HEK293 (cell line): ENCODE results near the gene MRPS22.

ENCODE experiments used
- CTCF ChIA-PET: fragments of 350-600 bp; formaldehyde crosslinking; extraction: SDS; loops from one replicate; lab custom pipeline; 2021; ENCODE audit warnings: antibody characterized with exemption; lab: Yijun Ruan, JAX
- POLR2A ChIA-PET: fragments of 300-600 bp; formaldehyde crosslinking; extraction: SDS; loops from one replicate; lab custom pipeline; 2020; ENCODE audit warnings: antibody characterized with exemption, inconsistent platforms; lab: Yijun Ruan, JAX
- H3K27ac ChIP-seq: fragments of 200-500 bp; sonication (Bioruptor generic); 2 replicates; pipeline ENCODE4 v1.5.1; 2014; ENCODE audit warnings: low read depth, low read length, control low read depth, inconsistent platforms; ENCODE audit errors: extremely low read depth
- H3K36me3 ChIP-seq, 2 experiments: fragments of 200-500 bp in 1 of 2; sonication (Bioruptor generic) in 1 of 2; 1 replicate in 1 of 2; 2 replicates in 1 of 2; pipeline ENCODE4 v1.5.1; 2014 to 2017; ENCODE audit warnings: inconsistent platforms in 2 of 2, low read length in 2 of 2; ENCODE audit not compliant: control insufficient read depth in 2 of 2, insufficient read depth in 1 of 2
- H3K4me1 ChIP-seq: fragments of 200-500 bp; sonication (Bioruptor generic); 2 replicates; pipeline ENCODE4 v1.5.1; 2014; ENCODE audit warnings: mild to moderate bottlenecking, low read length, inconsistent platforms; ENCODE audit not compliant: control insufficient read depth, insufficient read depth
- H3K4me3 ChIP-seq: 2 replicates; pipeline ENCODE4 v1.5.1; 2011; ENCODE audit warnings: low read depth, mild to moderate bottlenecking, control low read depth, low read length, moderate library complexity
- H3K9me3 ChIP-seq: fragments of 200-500 bp; sonication (Bioruptor generic); 2 replicates; pipeline ENCODE4 v1.5.1; 2014; ENCODE audit warnings: low read depth, low read length, inconsistent platforms; ENCODE audit not compliant: control insufficient read depth, insufficient read depth
- BCL11B ChIP-seq: fragments of 450-650 bp; formaldehyde crosslinking; IDR thresholded peaks from 2 replicates; pipeline ENCODE4 v1.5.1; 2016; ENCODE audit warnings: low read depth, missing biosample characterization, missing genetic modification characterization
- CTCF ChIP-seq: fragments of 450-650 bp; formaldehyde crosslinking; IDR thresholded peaks from 2 replicates; pipeline ENCODE4 v1.5.1; 2016; ENCODE audit warnings: missing biosample characterization, missing genetic modification characterization
- KLF16 ChIP-seq: fragments of 450-650 bp; formaldehyde crosslinking; IDR thresholded peaks from 2 replicates; pipeline ENCODE4 v1.5.1; 2017; ENCODE audit warnings: missing biosample characterization, missing genetic modification characterization
- MEIS1 ChIP-seq: sonication (generic); formaldehyde crosslinking; IDR thresholded peaks from 2 replicates; pipeline ENCODE4 v1.8.1; 2022; ENCODE audit warnings: missing genetic modification reagents, mild to moderate bottlenecking, borderline replicate concordance
- SETDB1 ChIP-seq: IDR thresholded peaks from one replicate; pipeline ENCODE4 v1.6.1; 2017; ENCODE audit warnings: mild to moderate bottlenecking, low read length, moderate library complexity, mixed read lengths; ENCODE audit not compliant: insufficient read length
- SP3 ChIP-seq: fragments of 450-650 bp; formaldehyde crosslinking; IDR thresholded peaks from 2 replicates; pipeline ENCODE4 v1.5.1; 2016; ENCODE audit warnings: missing biosample characterization, missing genetic modification characterization
- SP7 ChIP-seq: fragments of 450-650 bp; formaldehyde crosslinking; IDR thresholded peaks from 2 replicates; pipeline ENCODE4 v1.5.1; 2016; ENCODE audit warnings: missing biosample characterization, missing genetic modification characterization
- TRIM28 ChIP-seq: IDR thresholded peaks from 2 replicates; pipeline ENCODE4 v1.6.1; 2011; ENCODE audit warnings: low read length, control low read depth, borderline replicate concordance
- ZBTB44 ChIP-seq: fragments of 450-650 bp; IDR thresholded peaks from 2 replicates; pipeline ENCODE4 v1.5.1; 2018; ENCODE audit warnings: missing biosample characterization, mild to moderate bottlenecking, missing genetic modification characterization
- ZBTB7A ChIP-seq: fragments of 450-650 bp; formaldehyde crosslinking; IDR thresholded peaks from 2 replicates; pipeline ENCODE4 v1.5.1; 2016; ENCODE audit warnings: low read depth, missing biosample characterization, missing genetic modification characterization
- ZFP69B ChIP-seq: fragments of 450-650 bp; formaldehyde crosslinking; IDR thresholded peaks from 2 replicates; pipeline ENCODE4 v1.5.1; 2016; ENCODE audit warnings: missing biosample characterization, missing genetic modification characterization
- ZNF23 ChIP-seq: fragments of 450-650 bp; formaldehyde crosslinking; IDR thresholded peaks from 2 replicates; pipeline ENCODE4 v1.5.1; 2016; ENCODE audit warnings: missing biosample characterization, missing genetic modification characterization, borderline replicate concordance
- ZNF280C ChIP-seq: fragments of 450-650 bp; formaldehyde crosslinking; IDR thresholded peaks from 2 replicates; pipeline ENCODE4 v1.5.1; 2016; ENCODE audit warnings: missing biosample characterization, missing genetic modification characterization
- ZNF416 ChIP-seq: fragments of 450-650 bp; formaldehyde crosslinking; IDR thresholded peaks from 2 replicates; pipeline ENCODE4 v1.5.1; 2016; ENCODE audit warnings: missing biosample characterization, missing genetic modification characterization
- ZNF549 ChIP-seq: fragments of 450-650 bp; IDR thresholded peaks from 2 replicates; pipeline ENCODE4 v1.5.1; 2018; ENCODE audit warnings: missing biosample characterization, missing genetic modification characterization, mild to moderate bottlenecking, inconsistent platforms, moderate library complexity
- ZNF626 ChIP-seq: fragments of 450-650 bp; sonication (Bioruptor Pico); formaldehyde crosslinking; IDR thresholded peaks from 2 replicates; pipeline ENCODE4 v1.5.1; 2018; ENCODE audit warnings: missing biosample characterization, missing genetic modification characterization, inconsistent platforms
- TF ChIP-seq, protein P1 (sequence below): fragments of 450-650 bp; formaldehyde crosslinking; IDR thresholded peaks from 2 replicates; pipeline ENCODE4 v1.5.1; 2017; ENCODE audit warnings: missing biosample characterization, missing genetic modification characterization
- TF ChIP-seq, protein P2 (sequence below): fragments of 450-650 bp; formaldehyde crosslinking; IDR thresholded peaks from 2 replicates; pipeline ENCODE4 v1.5.1; 2017; ENCODE audit warnings: missing biosample characterization, mild to moderate bottlenecking, missing genetic modification characterization, moderate library complexity
- TF ChIP-seq, protein P3 (sequence below): fragments of 450-650 bp; formaldehyde crosslinking; IDR thresholded peaks from 2 replicates; pipeline ENCODE4 v1.5.1; 2017; ENCODE audit warnings: missing biosample characterization, missing genetic modification characterization
- TF ChIP-seq, protein P4 (sequence below): fragments of 450-650 bp; IDR thresholded peaks from 2 replicates; pipeline ENCODE4 v1.5.1; 2018; ENCODE audit warnings: missing biosample characterization, missing genetic modification characterization

The MRPS22 gene

GRCh38 chr3:139357899-139358298 is 14.1 kb downstream of the MRPS22 start (continued):
- TF ChIP-seq CTCF (tag by site-specific recombination) = no peak
- TF ChIP-seq, protein P1, sequence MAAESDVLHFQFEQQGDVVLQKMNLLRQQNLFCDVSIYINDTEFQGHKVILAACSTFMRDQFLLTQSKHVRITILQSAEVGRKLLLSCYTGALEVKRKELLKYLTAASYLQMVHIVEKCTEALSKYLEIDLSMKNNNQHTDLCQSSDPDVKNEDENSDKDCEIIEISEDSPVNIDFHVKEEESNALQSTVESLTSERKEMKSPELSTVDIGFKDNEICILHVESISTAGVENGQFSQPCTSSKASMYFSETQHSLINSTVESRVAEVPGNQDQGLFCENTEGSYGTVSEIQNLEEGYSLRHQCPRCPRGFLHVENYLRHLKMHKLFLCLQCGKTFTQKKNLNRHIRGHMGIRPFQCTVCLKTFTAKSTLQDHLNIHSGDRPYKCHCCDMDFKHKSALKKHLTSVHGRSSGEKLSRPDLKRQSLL (tag by site-specific recombination) = no peak
- no peak for TF ChIP-seq ZNF23

GRCh38 chr3:139358841-139359562 is 15.2 kb downstream of the MRPS22 start:
- ChIA-PET CTCF (interaction anchor here (0.7 kb wide), 1 partner anchor 248 kb away, joined by 3 read pairs; no protein-coding TSS in a partner anchor), POLR2A (no interaction called here)
- H3K36me3 ChIP-seq = peaks cover 40 to 98% of the 10 kb centered on the region in 2 experiments
- H3K4me1 ChIP-seq = no peaks in the 10 kb centered on the region
- no peaks in the 10 kb centered on the region for H3K9me3 ChIP-seq
- H3K4me3 ChIP-seq = no peak overlapping the region
- H3K27ac ChIP-seq = no peak overlapping the region
- TF ChIP-seq KLF16 (tag by site-specific recombination) (no peak), MEIS1 (CRISPR knock-in tag) (no peak), ZBTB7A (no peak), CTCF (tag by site-specific recombination) (no peak), ZFP69B (tag by site-specific recombination) (no peak), SP3 (no peak), BCL11B (no peak), TRIM28 (no peak), ZNF626 (tag by site-specific recombination) (no peak), SP7 (tag by site-specific recombination) (peak; percentile 87), ZBTB44 (tag by site-specific recombination) (no peak), SETDB1 (no peak), ZNF416 (tag by site-specific recombination) (no peak), ZNF549 (tag by site-specific recombination) (no peak), ZNF280C (no peak)
- TF ChIP-seq, protein P2, sequence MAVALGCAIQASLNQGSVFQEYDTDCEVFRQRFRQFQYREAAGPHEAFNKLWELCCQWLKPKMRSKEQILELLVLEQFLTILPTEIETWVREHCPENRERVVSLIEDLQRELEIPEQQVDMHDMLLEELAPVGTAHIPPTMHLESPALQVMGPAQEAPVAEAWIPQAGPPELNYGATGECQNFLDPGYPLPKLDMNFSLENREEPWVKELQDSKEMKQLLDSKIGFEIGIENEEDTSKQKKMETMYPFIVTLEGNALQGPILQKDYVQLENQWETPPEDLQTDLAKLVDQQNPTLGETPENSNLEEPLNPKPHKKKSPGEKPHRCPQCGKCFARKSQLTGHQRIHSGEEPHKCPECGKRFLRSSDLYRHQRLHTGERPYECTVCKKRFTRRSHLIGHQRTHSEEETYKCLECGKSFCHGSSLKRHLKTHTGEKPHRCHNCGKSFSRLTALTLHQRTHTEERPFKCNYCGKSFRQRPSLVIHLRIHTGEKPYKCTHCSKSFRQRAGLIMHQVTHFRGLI (tag by site-specific recombination) = no peak
- TF ChIP-seq, protein P3, sequence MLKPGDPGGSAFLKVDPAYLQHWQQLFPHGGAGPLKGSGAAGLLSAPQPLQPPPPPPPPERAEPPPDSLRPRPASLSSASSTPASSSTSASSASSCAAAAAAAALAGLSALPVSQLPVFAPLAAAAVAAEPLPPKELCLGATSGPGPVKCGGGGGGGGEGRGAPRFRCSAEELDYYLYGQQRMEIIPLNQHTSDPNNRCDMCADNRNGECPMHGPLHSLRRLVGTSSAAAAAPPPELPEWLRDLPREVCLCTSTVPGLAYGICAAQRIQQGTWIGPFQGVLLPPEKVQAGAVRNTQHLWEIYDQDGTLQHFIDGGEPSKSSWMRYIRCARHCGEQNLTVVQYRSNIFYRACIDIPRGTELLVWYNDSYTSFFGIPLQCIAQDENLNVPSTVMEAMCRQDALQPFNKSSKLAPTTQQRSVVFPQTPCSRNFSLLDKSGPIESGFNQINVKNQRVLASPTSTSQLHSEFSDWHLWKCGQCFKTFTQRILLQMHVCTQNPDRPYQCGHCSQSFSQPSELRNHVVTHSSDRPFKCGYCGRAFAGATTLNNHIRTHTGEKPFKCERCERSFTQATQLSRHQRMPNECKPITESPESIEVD (tag by site-specific recombination) = peak; percentile 59
- TF ChIP-seq, protein P4, sequence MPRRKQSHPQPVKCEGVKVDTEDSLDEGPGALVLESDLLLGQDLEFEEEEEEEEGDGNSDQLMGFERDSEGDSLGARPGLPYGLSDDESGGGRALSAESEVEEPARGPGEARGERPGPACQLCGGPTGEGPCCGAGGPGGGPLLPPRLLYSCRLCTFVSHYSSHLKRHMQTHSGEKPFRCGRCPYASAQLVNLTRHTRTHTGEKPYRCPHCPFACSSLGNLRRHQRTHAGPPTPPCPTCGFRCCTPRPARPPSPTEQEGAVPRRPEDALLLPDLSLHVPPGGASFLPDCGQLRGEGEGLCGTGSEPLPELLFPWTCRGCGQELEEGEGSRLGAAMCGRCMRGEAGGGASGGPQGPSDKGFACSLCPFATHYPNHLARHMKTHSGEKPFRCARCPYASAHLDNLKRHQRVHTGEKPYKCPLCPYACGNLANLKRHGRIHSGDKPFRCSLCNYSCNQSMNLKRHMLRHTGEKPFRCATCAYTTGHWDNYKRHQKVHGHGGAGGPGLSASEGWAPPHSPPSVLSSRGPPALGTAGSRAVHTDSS (tag by site-specific recombination) = no peak
